WERI-Rb-1 (cell line): Measurements from ENCODE around the gene ARGFX.
"Not testable (repeated sequence)": the region's sequence is repeated elsewhere in the genome, so short reads cannot be mapped to it uniquely, and the experiment has no call there.

ENCODE experiments used
- DNase-seq: peaks from one replicate; pipeline ENCODE4 v3.0.0-alpha.2; 2020
- H3K27ac ChIP-seq: fragments of 250-450 bp; sonication (Bioruptor Pico); 2 replicates; pipeline ENCODE4 v1.5.1; 2020; ENCODE audit warnings: mild to moderate bottlenecking, moderate library complexity
- H3K27me3 ChIP-seq: fragments of 250-450 bp; sonication (Bioruptor Pico); 2 replicates; pipeline ENCODE4 v1.5.1; 2021; ENCODE audit warnings: mild to moderate bottlenecking, low read depth, moderate library complexity; ENCODE audit not compliant: insufficient read depth, severe bottlenecking
- H3K36me3 ChIP-seq: fragments of 250-450 bp; sonication (Bioruptor Pico); 2 replicates; pipeline ENCODE4 v1.5.1; 2020; ENCODE audit warnings: mild to moderate bottlenecking, moderate library complexity
- H3K4me3 ChIP-seq: 2 replicates; pipeline ENCODE4 v1.5.1; 2011; ENCODE audit warnings: low read depth, mild to moderate bottlenecking, control low read depth, low read length
- H3K9me3 ChIP-seq: fragments of 250-450 bp; sonication (Bioruptor Pico); 2 replicates; pipeline ENCODE4 v1.5.1; 2021; ENCODE audit warnings: mild to moderate bottlenecking, moderate library complexity; ENCODE audit not compliant: severe bottlenecking
- CTCF ChIP-seq: IDR thresholded peaks from 2 replicates; pipeline ENCODE4 v1.5.1; 2011; ENCODE audit warnings: low read depth, mild to moderate bottlenecking, control low read depth, inconsistent platforms, low read length

Gene ARGFX

GRCh38 chr3:121592856-121593702, 25.3 kb downstream of the ARGFX start, which contains the start of gene FBXO40:
Gene FBXO40 (plus strand): TSS chr3:121593379. CDS start chr3:121620576, 27,197 bp downstream.
- no peaks in the 10 kb centered on the region for H3K9me3 ChIP-seq

GRCh38 chr3:121593806-121594205, 26.1 kb downstream of the ARGFX start:
- not testable (repeated sequence) for H3K27me3 ChIP-seq, H3K36me3 ChIP-seq, H3K9me3 ChIP-seq, H3K27ac ChIP-seq, H3K4me3 ChIP-seq, DNase-seq

More at GRCh38 chr3:121592856-121593702, 25.3 kb downstream of the ARGFX start, which contains the start of gene FBXO40:
- H3K27ac ChIP-seq = peak within 1 kb of the TSS; percentile 43
- H3K36me3 ChIP-seq = no peaks in the 10 kb centered on the region
- DNase-seq = peak; percentile 74
- H3K4me3 ChIP-seq = no peak within 1 kb of the TSS
- TF ChIP-seq CTCF = 0 out of 2 replicates have a peak, but pooled peaks have one; percentile 26
- no peaks in the 10 kb centered on the region for H3K27me3 ChIP-seq

GRCh38 chr3:121594850-121595249, 27.1 kb downstream of the ARGFX start:
- Histone ChIP-seq H3K27ac (no peak overlapping the region), H3K27me3 (no peaks in the 10 kb centered on the region), H3K4me3 (no peak overlapping the region), H3K36me3 (no peaks in the 10 kb centered on the region), H3K9me3 (no peaks in the 10 kb centered on the region)
- no peak for TF ChIP-seq CTCF
- DNase-seq = no peak

GRCh38 chr3:121595765-121596406, 28.1 kb downstream of the ARGFX start:
- no peaks in the 10 kb centered on the region for H3K9me3 ChIP-seq
- H3K27ac ChIP-seq = no peak overlapping the region
- DNase-seq = no peak
- no peaks in the 10 kb centered on the region for H3K27me3 ChIP-seq
- H3K36me3 ChIP-seq = no peaks in the 10 kb centered on the region
- no peak overlapping the region for H3K4me3 ChIP-seq
- TF ChIP-seq CTCF = no peak

GRCh38 chr3:121598564-121598963, 30.8 kb downstream of the ARGFX start:
- Histone ChIP-seq H3K4me3 (no peak overlapping the region), H3K36me3 (no peaks in the 10 kb centered on the region), H3K27ac (no peak overlapping the region), H3K9me3 (no peaks in the 10 kb centered on the region), H3K27me3 (no peaks in the 10 kb centered on the region)
- DNase-seq = no peak
- TF ChIP-seq CTCF = no peak

GRCh38 chr3:121599900-121600299, 32.2 kb downstream of the ARGFX start:
- not testable (repeated sequence) for DNase-seq, H3K27ac ChIP-seq, H3K9me3 ChIP-seq, H3K36me3 ChIP-seq, H3K4me3 ChIP-seq, H3K27me3 ChIP-seq
